HepG2 (cell line): ENCODE measurements around the gene UBXN1. TPM values are rescaled to one million over a fixed set of nuclear protein-coding genes. Genes with fewer than 3 reads are reported as not detected.

Experiments used
- RARA ChIP-seq: IDR thresholded peaks from 2 replicates; pipeline ENCODE4 v1.6.1; 2016; ENCODE audit warnings: missing genetic modification reagents, missing compliant biosample characterization
- ZNF556 ChIP-seq: sonication (generic); formaldehyde crosslinking; IDR thresholded peaks from 2 replicates; pipeline ENCODE4 v1.4.0; 2020; ENCODE audit warnings: mild to moderate bottlenecking, missing genetic modification reagents, borderline replicate concordance
- ZNF7 ChIP-seq: IDR thresholded peaks from 2 replicates; pipeline ENCODE4 v1.6.1; 2016; ENCODE audit warnings: missing biosample characterization, missing genetic modification reagents
- ZNF737 ChIP-seq: sonication (generic); formaldehyde crosslinking; IDR thresholded peaks from 2 replicates; pipeline ENCODE4 v1.5.0; 2020; ENCODE audit warnings: missing genetic modification reagents, mild to moderate bottlenecking, borderline replicate concordance
- ZNF782 ChIP-seq: sonication (generic); formaldehyde crosslinking; IDR thresholded peaks from 2 replicates; pipeline ENCODE4 v1.4.0; 2020; ENCODE audit warnings: missing genetic modification reagents, mild to moderate bottlenecking, borderline replicate concordance
- polyA plus RNA-seq, 8 experiments: library from polyadenylated mRNA; depleted of rRNA in 3 of 8; stranded (reverse) in 7 of 8; unstranded in 1 of 8; fragments of >200 nt; fragmentation: Illumina TruSeq in 4 of 8; extraction: Trizol in 4 of 8; gene quantifications; 2 replicates each; pipeline versions ENCODE4 v1.2.1 to v1.2.3, GENCODE V29; 2011 to 2016; ENCODE audit warnings: low read depth in 4 of 8, missing spikeins in 1 of 8, mixed read lengths in 1 of 8; ENCODE audit not compliant: insufficient read depth in 1 of 8
- total RNA-seq, 5 experiments: library from RNA; depleted of rRNA; stranded (reverse); fragments of >200 nt; fragmentation: Illumina TruSeq; extraction: Trizol; gene quantifications; 2 replicates each; pipeline ENCODE4 v1.2.3, GENCODE V29; 2016; ENCODE audit warnings: low read depth in 1 of 5
- TF ChIP-seq, protein P1 (sequence below), 2 experiments: IDR thresholded peaks; 2 replicates each; pipeline ENCODE4 v1.6.1; 2011 to 2012; ENCODE audit warnings: low read length in 2 of 2, borderline replicate concordance in 1 of 2, low read depth in 1 of 2, mild to moderate bottlenecking in 1 of 2, moderate library complexity in 1 of 2
- TF ChIP-seq, protein P2 (sequence below): sonication (generic); IDR thresholded peaks from 2 replicates; pipeline ENCODE4 v1.6.1; 2016; ENCODE audit warnings: low read depth, borderline replicate concordance
- TF ChIP-seq, protein P3 (sequence below): sonication (generic); formaldehyde crosslinking; IDR thresholded peaks from 2 replicates; pipeline ENCODE4 v1.4.0; 2020; ENCODE audit warnings: missing genetic modification reagents, mild to moderate bottlenecking, borderline replicate concordance
- TF ChIP-seq, protein P4 (sequence below), 2 experiments: sonication (generic) in 1 of 2; formaldehyde crosslinking in 1 of 2; IDR thresholded peaks; 2 replicates each; pipeline versions ENCODE4 v1.6.1 to v1.9.0; 2014 to 2022; ENCODE audit warnings: antibody characterized with exemption in 1 of 2, borderline replicate concordance in 1 of 2, inconsistent platforms in 1 of 2, low read depth in 1 of 2, missing genetic modification reagents in 1 of 2
- TF ChIP-seq, protein P5 (sequence below): sonication (generic); formaldehyde crosslinking; IDR thresholded peaks from 2 replicates; pipeline ENCODE4 v1.5.1; 2020; ENCODE audit warnings: mild to moderate bottlenecking, missing genetic modification reagents, moderate library complexity

UBXN1 gene
- total and polyA plus RNA-seq, 2 of the 13 experiments (the other 11 are each of a cell fraction or from before 2014, with no cell fraction given): 47.5 to 52.4 TPM

DNA sequence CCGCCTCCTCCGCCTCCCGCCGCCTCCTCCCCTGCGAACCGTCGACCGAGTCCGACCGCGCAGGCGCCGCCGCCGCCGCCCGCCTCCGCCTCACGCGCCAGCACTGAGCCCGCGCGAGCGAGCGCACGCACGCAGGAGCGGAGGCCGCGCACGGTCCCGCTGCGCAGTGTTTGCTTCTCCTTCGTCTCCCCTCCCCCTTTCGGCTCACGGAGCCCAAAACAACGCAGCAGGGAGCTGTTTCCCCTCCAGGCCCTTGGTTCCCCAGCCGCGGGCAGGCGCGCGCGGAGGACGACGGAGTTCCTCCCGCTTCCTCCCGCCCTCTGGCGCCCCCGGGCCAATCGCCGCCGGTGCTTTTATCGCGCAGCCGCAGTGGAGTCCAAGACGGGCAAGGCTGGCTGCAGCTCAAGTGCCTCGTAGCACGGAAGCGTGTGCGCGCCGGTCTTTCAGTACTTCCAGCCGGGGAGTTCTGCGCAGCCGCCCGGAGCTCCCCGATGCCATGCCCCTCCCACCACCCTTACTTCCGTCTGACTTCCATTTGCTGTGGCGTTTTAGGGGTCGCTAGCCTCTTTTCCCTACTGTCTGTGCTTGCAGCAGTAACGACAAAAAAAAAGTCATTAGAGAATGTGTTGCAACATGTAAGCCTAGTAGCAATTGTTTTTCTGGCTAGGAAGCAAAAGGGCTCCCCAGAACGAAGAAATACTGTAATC lies 48.4 kb upstream of the UBXN1 start, which contains the start of gene HNRNPUL2 (continued):
- TF ChIP-seq, protein P1, sequence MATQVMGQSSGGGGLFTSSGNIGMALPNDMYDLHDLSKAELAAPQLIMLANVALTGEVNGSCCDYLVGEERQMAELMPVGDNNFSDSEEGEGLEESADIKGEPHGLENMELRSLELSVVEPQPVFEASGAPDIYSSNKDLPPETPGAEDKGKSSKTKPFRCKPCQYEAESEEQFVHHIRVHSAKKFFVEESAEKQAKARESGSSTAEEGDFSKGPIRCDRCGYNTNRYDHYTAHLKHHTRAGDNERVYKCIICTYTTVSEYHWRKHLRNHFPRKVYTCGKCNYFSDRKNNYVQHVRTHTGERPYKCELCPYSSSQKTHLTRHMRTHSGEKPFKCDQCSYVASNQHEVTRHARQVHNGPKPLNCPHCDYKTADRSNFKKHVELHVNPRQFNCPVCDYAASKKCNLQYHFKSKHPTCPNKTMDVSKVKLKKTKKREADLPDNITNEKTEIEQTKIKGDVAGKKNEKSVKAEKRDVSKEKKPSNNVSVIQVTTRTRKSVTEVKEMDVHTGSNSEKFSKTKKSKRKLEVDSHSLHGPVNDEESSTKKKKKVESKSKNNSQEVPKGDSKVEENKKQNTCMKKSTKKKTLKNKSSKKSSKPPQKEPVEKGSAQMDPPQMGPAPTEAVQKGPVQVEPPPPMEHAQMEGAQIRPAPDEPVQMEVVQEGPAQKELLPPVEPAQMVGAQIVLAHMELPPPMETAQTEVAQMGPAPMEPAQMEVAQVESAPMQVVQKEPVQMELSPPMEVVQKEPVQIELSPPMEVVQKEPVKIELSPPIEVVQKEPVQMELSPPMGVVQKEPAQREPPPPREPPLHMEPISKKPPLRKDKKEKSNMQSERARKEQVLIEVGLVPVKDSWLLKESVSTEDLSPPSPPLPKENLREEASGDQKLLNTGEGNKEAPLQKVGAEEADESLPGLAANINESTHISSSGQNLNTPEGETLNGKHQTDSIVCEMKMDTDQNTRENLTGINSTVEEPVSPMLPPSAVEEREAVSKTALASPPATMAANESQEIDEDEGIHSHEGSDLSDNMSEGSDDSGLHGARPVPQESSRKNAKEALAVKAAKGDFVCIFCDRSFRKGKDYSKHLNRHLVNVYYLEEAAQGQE (IDR thresholded peaks at IDR 0.05; ENCODE audit: borderline replicate concordance in 1 of 2, low read depth in 1 of 2, low read length in 2 of 2): no peak; a peak in 1 of 4 replicates
- TF ChIP-seq, protein P2, sequence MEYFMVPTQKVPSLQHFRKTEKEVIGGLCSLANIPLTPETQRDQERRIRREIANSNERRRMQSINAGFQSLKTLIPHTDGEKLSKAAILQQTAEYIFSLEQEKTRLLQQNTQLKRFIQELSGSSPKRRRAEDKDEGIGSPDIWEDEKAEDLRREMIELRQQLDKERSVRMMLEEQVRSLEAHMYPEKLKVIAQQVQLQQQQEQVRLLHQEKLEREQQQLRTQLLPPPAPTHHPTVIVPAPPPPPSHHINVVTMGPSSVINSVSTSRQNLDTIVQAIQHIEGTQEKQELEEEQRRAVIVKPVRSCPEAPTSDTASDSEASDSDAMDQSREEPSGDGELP: no peak
- no peak; the same call in 1 of the 2 replicates for TF ChIP-seq RARA
- TF ChIP-seq, protein P3, sequence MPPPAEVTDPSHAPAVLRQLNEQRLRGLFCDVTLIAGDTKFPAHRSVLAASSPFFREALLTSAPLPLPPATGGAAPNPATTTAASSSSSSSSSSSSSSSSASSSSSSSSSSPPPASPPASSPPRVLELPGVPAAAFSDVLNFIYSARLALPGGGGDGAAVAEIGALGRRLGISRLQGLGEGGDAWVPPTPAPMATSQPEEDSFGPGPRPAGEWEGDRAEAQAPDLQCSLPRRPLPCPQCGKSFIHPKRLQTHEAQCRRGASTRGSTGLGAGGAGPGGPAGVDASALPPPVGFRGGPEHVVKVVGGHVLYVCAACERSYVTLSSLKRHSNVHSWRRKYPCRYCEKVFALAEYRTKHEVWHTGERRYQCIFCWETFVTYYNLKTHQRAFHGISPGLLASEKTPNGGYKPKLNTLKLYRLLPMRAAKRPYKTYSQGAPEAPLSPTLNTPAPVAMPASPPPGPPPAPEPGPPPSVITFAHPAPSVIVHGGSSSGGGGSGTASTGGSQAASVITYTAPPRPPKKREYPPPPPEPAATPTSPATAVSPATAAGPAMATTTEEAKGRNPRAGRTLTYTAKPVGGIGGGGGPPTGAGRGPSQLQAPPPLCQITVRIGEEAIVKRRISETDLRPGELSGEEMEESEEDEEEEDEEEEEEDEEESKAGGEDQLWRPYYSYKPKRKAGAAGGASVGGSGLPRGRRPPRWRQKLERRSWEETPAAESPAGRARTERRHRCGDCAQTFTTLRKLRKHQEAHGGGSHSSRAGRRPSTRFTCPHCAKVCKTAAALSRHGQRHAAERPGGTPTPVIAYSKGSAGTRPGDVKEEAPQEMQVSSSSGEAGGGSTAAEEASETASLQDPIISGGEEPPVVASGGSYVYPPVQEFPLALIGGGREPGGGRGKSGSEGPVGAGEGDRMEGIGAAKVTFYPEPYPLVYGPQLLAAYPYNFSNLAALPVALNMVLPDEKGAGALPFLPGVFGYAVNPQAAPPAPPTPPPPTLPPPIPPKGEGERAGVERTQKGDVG (CRISPR knock-in tag): peak; percentile 57; the same call in 1 of the 2 replicates
- TF ChIP-seq ZNF737 (CRISPR knock-in tag): 0 out of 2 replicates have a peak, but pooled peaks have one; percentile 68
- TF ChIP-seq, protein P4, sequence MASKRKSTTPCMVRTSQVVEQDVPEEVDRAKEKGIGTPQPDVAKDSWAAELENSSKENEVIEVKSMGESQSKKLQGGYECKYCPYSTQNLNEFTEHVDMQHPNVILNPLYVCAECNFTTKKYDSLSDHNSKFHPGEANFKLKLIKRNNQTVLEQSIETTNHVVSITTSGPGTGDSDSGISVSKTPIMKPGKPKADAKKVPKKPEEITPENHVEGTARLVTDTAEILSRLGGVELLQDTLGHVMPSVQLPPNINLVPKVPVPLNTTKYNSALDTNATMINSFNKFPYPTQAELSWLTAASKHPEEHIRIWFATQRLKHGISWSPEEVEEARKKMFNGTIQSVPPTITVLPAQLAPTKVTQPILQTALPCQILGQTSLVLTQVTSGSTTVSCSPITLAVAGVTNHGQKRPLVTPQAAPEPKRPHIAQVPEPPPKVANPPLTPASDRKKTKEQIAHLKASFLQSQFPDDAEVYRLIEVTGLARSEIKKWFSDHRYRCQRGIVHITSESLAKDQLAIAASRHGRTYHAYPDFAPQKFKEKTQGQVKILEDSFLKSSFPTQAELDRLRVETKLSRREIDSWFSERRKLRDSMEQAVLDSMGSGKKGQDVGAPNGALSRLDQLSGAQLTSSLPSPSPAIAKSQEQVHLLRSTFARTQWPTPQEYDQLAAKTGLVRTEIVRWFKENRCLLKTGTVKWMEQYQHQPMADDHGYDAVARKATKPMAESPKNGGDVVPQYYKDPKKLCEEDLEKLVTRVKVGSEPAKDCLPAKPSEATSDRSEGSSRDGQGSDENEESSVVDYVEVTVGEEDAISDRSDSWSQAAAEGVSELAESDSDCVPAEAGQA (IDR thresholded peaks at IDR 0.05; ENCODE audit: low read depth): no peak
- TF ChIP-seq, protein P4 (CRISPR knock-in tag; IDR thresholded peaks at IDR 0.05; ENCODE audit: borderline replicate concordance): peak; percentile 83; the same call in 1 of the 2 replicates
- TF ChIP-seq ZNF556 (CRISPR knock-in tag): peak; percentile 78; the same call in 1 of the 2 replicates
- TF ChIP-seq ZNF7 (CRISPR knock-in tag): no peak
- TF ChIP-seq, protein P5, sequence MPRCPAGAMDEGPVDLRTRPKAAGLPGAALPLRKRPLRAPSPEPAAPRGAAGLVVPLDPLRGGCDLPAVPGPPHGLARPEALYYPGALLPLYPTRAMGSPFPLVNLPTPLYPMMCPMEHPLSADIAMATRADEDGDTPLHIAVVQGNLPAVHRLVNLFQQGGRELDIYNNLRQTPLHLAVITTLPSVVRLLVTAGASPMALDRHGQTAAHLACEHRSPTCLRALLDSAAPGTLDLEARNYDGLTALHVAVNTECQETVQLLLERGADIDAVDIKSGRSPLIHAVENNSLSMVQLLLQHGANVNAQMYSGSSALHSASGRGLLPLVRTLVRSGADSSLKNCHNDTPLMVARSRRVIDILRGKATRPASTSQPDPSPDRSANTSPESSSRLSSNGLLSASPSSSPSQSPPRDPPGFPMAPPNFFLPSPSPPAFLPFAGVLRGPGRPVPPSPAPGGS (CRISPR knock-in tag): peak; percentile 97
- peak; percentile 93 for TF ChIP-seq ZNF782 (CRISPR knock-in tag)
